Panc1 (cell line): ENCODE data around the gene PCGF3. TPM values are rescaled to one million over a fixed set of nuclear protein-coding genes. Genes with fewer than 3 reads are reported as not detected.
"Not testable (repeated sequence)": the region's sequence is repeated elsewhere in the genome, so short reads cannot be mapped to it uniquely, and the experiment has no call there.

Experiments used
- ATAC-seq: fragments of 200-7000 bp; cut with Tn5 transposase; 2 replicates; pipeline ENCODE4 v1.9.1; 2020; ENCODE audit warnings: mild to moderate bottlenecking, moderate library complexity
- BruUV-seq: library from RNA; stranded (reverse); fragments of 400-500 nt; replicated peaks from 2 replicates; lab custom pipeline; 2021; lab: Mats Ljungman, UMichigan
- CTCF ChIA-PET: fragments of 300-600 bp; sonication (Branson Sonifier 250); formaldehyde crosslinking; loops from one replicate; lab custom pipeline; 2022; ENCODE audit warnings: antibody characterized with exemption; lab: Charles Lee
- POLR2A ChIA-PET: fragments of 300-600 bp; sonication (Branson Sonifier 250); formaldehyde crosslinking; loops from one replicate; lab custom pipeline; 2022; ENCODE audit warnings: antibody characterized with exemption; lab: Charles Lee
- DNase-seq: peaks from one replicate; pipeline ENCODE4 v3.0.0-alpha.2; 2010; ENCODE audit warnings: low read depth, low spot score
- H3K27ac ChIP-seq: 2 replicates; pipeline ENCODE4 v1.5.1; 2011; ENCODE audit warnings: mild to moderate bottlenecking, low read length, inconsistent platforms
- H3K27me3 ChIP-seq: fragments of 200-500 bp; sonication (Bioruptor generic); 2 replicates; pipeline ENCODE4 v1.6.0; 2014; ENCODE audit warnings: low read length, inconsistent platforms; ENCODE audit not compliant: control insufficient read depth, insufficient read depth
- H3K36me3 ChIP-seq: fragments of 200-500 bp; sonication (Bioruptor generic); 2 replicates; pipeline ENCODE4 v1.5.1; 2014; ENCODE audit warnings: inconsistent platforms, mild to moderate bottlenecking, low read length, moderate library complexity; ENCODE audit not compliant: control insufficient read depth, insufficient read depth
- H3K4me1 ChIP-seq: 2 replicates; pipeline ENCODE4 v1.5.1; 2011; ENCODE audit warnings: inconsistent platforms, mild to moderate bottlenecking, low read length, moderate library complexity; ENCODE audit not compliant: control insufficient read depth, insufficient read depth
- H3K4me3 ChIP-seq, 2 experiments: 2 replicates each; pipeline ENCODE4 v1.5.1; 2011 to 2012; ENCODE audit warnings: low read depth in 2 of 2, low read length in 2 of 2, mild to moderate bottlenecking in 2 of 2, inconsistent platforms in 1 of 2, moderate library complexity in 1 of 2
- H3K9me3 ChIP-seq: fragments of 200-500 bp; sonication (Bioruptor generic); 2 replicates; pipeline ENCODE4 v1.5.1; 2014; ENCODE audit warnings: low read depth, mild to moderate bottlenecking, inconsistent platforms, low read length, moderate library complexity; ENCODE audit not compliant: control insufficient read depth, insufficient read depth
- CTCF ChIP-seq: fragments of 450-650 bp; IDR thresholded peaks from 2 replicates; pipeline ENCODE4 v1.5.1; 2017; ENCODE audit warnings: mild to moderate bottlenecking
- POLR2AphosphoS5 ChIP-seq: IDR thresholded peaks from 2 replicates; pipeline ENCODE4 v1.6.1; 2012; ENCODE audit warnings: mild to moderate bottlenecking, low read depth, low read length, moderate library complexity
- REST ChIP-seq, 2 experiments: IDR thresholded peaks; 2 replicates each; pipeline ENCODE4 v1.6.1; 2011 to 2012; ENCODE audit warnings: low read depth in 2 of 2, control low read depth in 1 of 2, low read length in 1 of 2, mild to moderate bottlenecking in 1 of 2, moderate library complexity in 1 of 2; ENCODE audit not compliant: insufficient read depth in 1 of 2
- SIN3A ChIP-seq: IDR thresholded peaks from 2 replicates; pipeline ENCODE4 v1.6.1; 2012; ENCODE audit warnings: low read depth, mild to moderate bottlenecking, low read length, moderate library complexity, borderline replicate concordance; ENCODE audit not compliant: insufficient read depth
- TCF7L2 ChIP-seq: IDR thresholded peaks from 2 replicates; pipeline ENCODE4 v1.6.1; 2011; ENCODE audit warnings: mild to moderate bottlenecking, low read depth, low read length, inconsistent platforms
- in situ Hi-C: cut with HindIII; loops from 2 replicates; pipeline ENCODE4 v1.10.0; 2016; ENCODE audit warnings: low sequenced_read_pairs, low pct_unique_long_range_greater_than_20kb
- intact Hi-C: fragments of 100-400 bp; cut with micrococcal nuclease; formaldehyde crosslinking; loops from one replicate; pipeline ENCODE4 v1.10.0; 2022; ENCODE audit not compliant: unreplicated experiment
- total RNA-seq: library from RNA; stranded (reverse); gene quantifications from one replicate; pipeline ENCODE4 v1.2.1, GENCODE V29; 2021; ENCODE audit not compliant: unreplicated experiment

PCGF3 gene
- total RNA-seq, 1 experiment from 2014 or later, result 44.6 TPM

GRCh38 chr4:749698-750666, 44.4 kb downstream of the PCGF3 start:
- POLR2A ChIA-PET, result no interaction called here
- no peak overlapping the region for H3K27ac ChIP-seq
- no peaks in the 10 kb centered on the region for H3K9me3 ChIP-seq

GRCh38 chr4:751676-752075, 46.0 kb downstream of the PCGF3 start:
- DNase-seq (no peak), ATAC-seq (no peak)
- H3K27ac ChIP-seq, result no peak overlapping the region
- no TSS peak for BruUV-seq
- intact Hi-C loops (no loop called here), in situ Hi-C loops (no loop called here)
- H3K9me3 ChIP-seq, result no peaks in the 10 kb centered on the region
- ChIA-PET CTCF (no interaction called here), POLR2A (no interaction called here)
- TF ChIP-seq POLR2AphosphoS5 (no peak), TCF7L2 (no peak)
- no peaks in the 10 kb centered on the region for H3K27me3 ChIP-seq
- no peak overlapping the region for H3K4me3 ChIP-seq
- no peaks in the 10 kb centered on the region for H3K36me3 ChIP-seq
- H3K4me1 ChIP-seq, result no peaks in the 10 kb centered on the region

More at GRCh38 chr4:749698-750666, 44.4 kb downstream of the PCGF3 start:
- TSS peak; percentile 45 for BruUV-seq
- ATAC-seq, result no peak
- H3K4me3 ChIP-seq, result no peak overlapping the region
- H3K4me1 ChIP-seq, result no peaks in the 10 kb centered on the region
- CTCF ChIA-PET, result no interaction called here
- H3K36me3 ChIP-seq, result no peaks in the 10 kb centered on the region
- H3K27me3 ChIP-seq, result no peaks in the 10 kb centered on the region
- TF ChIP-seq CTCF, result no peak
- no peak for TF ChIP-seq POLR2AphosphoS5
- DNase-seq, result no peak
- in situ Hi-C loops (no loop called here), intact Hi-C loops (no loop called here)

- H3K9me3 ChIP-seq, result no peaks in the 10 kb centered on the region
- BruUV-seq, result no TSS peak
- CTCF ChIA-PET, result no interaction called here
- POLR2A ChIA-PET, result no interaction called here
- ATAC-seq (no peak), DNase-seq (no peak)
- no peaks in the 10 kb centered on the region for H3K27me3 ChIP-seq
- TF ChIP-seq REST (IDR thresholded peaks at IDR 0.05; ENCODE audit: insufficient read depth in 1 of 2, low read depth in 2 of 2, low read length in 1 of 2) (no peak), CTCF (no peak), SIN3A (no peak), POLR2AphosphoS5 (no peak), TCF7L2 (no peak)
- no peak overlapping the region for H3K4me3 ChIP-seq
- H3K36me3 ChIP-seq, result no peaks in the 10 kb centered on the region
- intact Hi-C loops, result no loop called here
- H3K4me1 ChIP-seq, result no peaks in the 10 kb centered on the region
- no peak overlapping the region for H3K27ac ChIP-seq
- in situ Hi-C loops, result no loop called here
These were observed 46.7 kb downstream of the PCGF3 start for GRCh38 chr4:752196-752861.

- BruUV-seq, H3K9me3 ChIP-seq, H3K4me1 ChIP-seq, H3K27ac ChIP-seq, CTCF ChIA-PET, H3K36me3 ChIP-seq, DNase-seq, ATAC-seq, intact Hi-C loops, H3K27me3 ChIP-seq, in situ Hi-C loops, H3K4me3 ChIP-seq: not testable (repeated sequence)
- POLR2A ChIA-PET, result interaction anchor here (0.6 kb wide), 1 partner anchor 137 kb away, joined by 3 read pairs; no protein-coding TSS in a partner anchor
These were observed 47.6 kb downstream of the PCGF3 start for GRCh38 chr4:753186-753585.
